ENCODE data around the gene PSEN2.

GRCh38 chr1:226827968-226828513 lies 42.4 kb upstream of the PSEN2 start:
- TF ChIP-seq POLR2A (IDR thresholded peaks at IDR 0.05): no peak
- peak; percentile 72 to 79 (median 77) for TF ChIP-seq POLR2AphosphoS5 (IDR thresholded peaks at IDR 0.05)

Data from spleen (tissue), 3 donors.